ENCODE results near the gene ZNF189.

- TF ChIP-seq CTCF (IDR thresholded peaks at IDR 0.05) (no peak), POLR2AphosphoS5 (IDR thresholded peaks at IDR 0.05) (no peak)
Measured at GRCh38 chr9:101408374-101409078, 9.9 kb downstream of the ZNF189 start.

All from breast epithelium (tissue), 3 donors.